ENCODE results near the gene BAK1. TPM values are rescaled to one million over a fixed set of nuclear protein-coding genes. Genes with fewer than 3 reads are reported as not detected.

The BAK1 gene
- total RNA-seq, 6 donors from 2014 or later: 9.2 to 23.5 (median 13.7) TPM

GRCh38 chr6:33620158-33620855, 40.2 kb upstream of the BAK1 start:
- WGBS, 2 donors: 0 to 1% methylated on average over 25 to 29 of the region's 29 CpGs
- H3K4me3 ChIP-seq: peak overlapping the region; percentile 68 to 93 (median 78)
- H3K36me3 ChIP-seq: peaks cover 0 to 17% (median 0%) of the 10 kb centered on the region in 4 donors
- H3K27me3 ChIP-seq: peaks cover 0 to 8% (median 0%) of the 10 kb centered on the region in 4 donors
- H3K4me1 ChIP-seq: peaks cover 33 to 65% (median 43%) of the 10 kb centered on the region in 4 donors
- peak overlapping the region; percentile 90 to 94 (median 93) for H3K27ac ChIP-seq
- DNase-seq: peak; percentile 55 to 88
- ATAC-seq (ENCODE audit: low FRiP score in 2 of 2): peak; percentile 50 to 66
- H3K9me3 ChIP-seq: no peaks in the 10 kb centered on the region
- TF ChIP-seq EP300 (IDR thresholded peaks at IDR 0.05) (no peak), POLR2A (IDR thresholded peaks at IDR 0.05) (peak in 1 of 4 donors; percentile 4), CTCF (IDR thresholded peaks at IDR 0.05) (no peak), POLR2AphosphoS5 (IDR thresholded peaks at IDR 0.05) (peak in 1 of 2 donors; percentile 13)

- no peak for TF ChIP-seq POLR2AphosphoS5 (IDR thresholded peaks at IDR 0.05)
- peak in 3 of 6 experiments; percentile 10 to 29 (median 14) for TF ChIP-seq CTCF (IDR thresholded peaks at IDR 0.05)
- ATAC-seq (ENCODE audit: low FRiP score in 2 of 2) (no peak), DNase-seq (no peak)
- H3K4me1 ChIP-seq: peaks cover 30 to 55% (median 36%) of the 10 kb centered on the region in 4 donors
- H3K27me3 ChIP-seq: peaks cover 0 to 8% (median 0%) of the 10 kb centered on the region in 4 donors
- peaks cover 0 to 7% (median 0%) of the 10 kb centered on the region in 4 donors for H3K36me3 ChIP-seq
- peak overlapping the region; percentile 90 to 94 (median 93) for H3K27ac ChIP-seq
- 46% methylated on average over 4 to 5 of the region's 5 CpGs for WGBS, 2 donors
- peak overlapping the region in 1 of 4 donors; percentile 84 for H3K4me3 ChIP-seq
- no peaks in the 10 kb centered on the region for H3K9me3 ChIP-seq
Measured at GRCh38 chr6:33619166-33619840, 39.2 kb upstream of the BAK1 start.

- H3K4me3 ChIP-seq: no peak overlapping the region
- H3K36me3 ChIP-seq: no peaks in the 10 kb centered on the region
- no peak for DNase-seq
- no peak overlapping the region for H3K27ac ChIP-seq
- ATAC-seq (ENCODE audit: low FRiP score in 2 of 2): no peak
- peaks cover 0 to 8% (median 0%) of the 10 kb centered on the region in 4 donors for H3K27me3 ChIP-seq
- H3K9me3 ChIP-seq: no peaks in the 10 kb centered on the region
- 77 to 81% methylated on average over 4 of the region's 4 CpGs for WGBS, 2 donors
- TF ChIP-seq CTCF (IDR thresholded peaks at IDR 0.05) (no peak), POLR2AphosphoS5 (IDR thresholded peaks at IDR 0.05) (no peak), EP300 (IDR thresholded peaks at IDR 0.05) (no peak), POLR2A (IDR thresholded peaks at IDR 0.05) (no peak)
- peaks cover 10 to 32% (median 16%) of the 10 kb centered on the region in 4 donors for H3K4me1 ChIP-seq
Measured at GRCh38 chr6:33616913-33617312, 36.8 kb upstream of the BAK1 start.

- H3K27me3 ChIP-seq: peaks cover 0 to 6% (median 0%) of the 10 kb centered on the region in 4 donors
- H3K27ac ChIP-seq: no peak overlapping the region
- H3K36me3 ChIP-seq: no peaks in the 10 kb centered on the region
- TF ChIP-seq CTCF (IDR thresholded peaks at IDR 0.05) (no peak), EP300 (IDR thresholded peaks at IDR 0.05) (no peak), POLR2AphosphoS5 (IDR thresholded peaks at IDR 0.05) (no peak), POLR2A (IDR thresholded peaks at IDR 0.05) (no peak)
- H3K9me3 ChIP-seq: no peaks in the 10 kb centered on the region
- DNase-seq: peak in 1 of 2 donors; percentile 53
- no peak for ATAC-seq (ENCODE audit: low FRiP score in 2 of 2)
- H3K4me3 ChIP-seq: no peak overlapping the region
- WGBS, 2 donors: 61 to 87% methylated on average over 2 of the region's 2 CpGs
- peaks cover 8 to 24% (median 13%) of the 10 kb centered on the region in 4 donors for H3K4me1 ChIP-seq
Measured at GRCh38 chr6:33616113-33616512, 36.0 kb upstream of the BAK1 start.

Data from upper lobe of left lung (tissue), 6 donors.